Raji (cell line): ENCODE results near the gene SH3BP4.

Experiments
- POLR2A ChIP-seq: IDR thresholded peaks from 2 replicates; pipeline ENCODE4 v1.6.1; 2011; ENCODE audit warnings: low read depth, low read length, control low read depth; ENCODE audit not compliant: insufficient read depth

SH3BP4 gene

DNA sequence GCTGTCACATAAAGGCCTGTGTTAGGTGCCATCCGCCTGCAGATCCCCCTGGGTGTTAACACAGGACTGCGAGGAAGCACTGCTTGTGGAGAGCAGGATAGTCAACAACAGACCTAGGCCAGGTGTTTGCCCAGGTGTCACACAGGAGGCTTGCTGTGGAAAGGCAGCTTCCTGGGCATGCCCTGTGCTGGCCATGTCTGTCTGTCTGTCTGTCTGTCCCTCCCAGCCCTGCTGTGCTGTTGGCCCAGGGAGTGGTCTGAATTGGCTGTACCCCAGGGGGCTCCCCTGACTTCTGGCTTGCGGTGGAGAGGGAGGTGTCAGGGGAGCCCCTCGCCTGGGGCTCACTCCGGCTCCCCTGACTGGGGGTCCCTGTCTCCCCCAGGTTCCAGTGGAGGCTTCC is 53.2 kb downstream of the SH3BP4 start:
- no peak for TF ChIP-seq POLR2A

DNA sequence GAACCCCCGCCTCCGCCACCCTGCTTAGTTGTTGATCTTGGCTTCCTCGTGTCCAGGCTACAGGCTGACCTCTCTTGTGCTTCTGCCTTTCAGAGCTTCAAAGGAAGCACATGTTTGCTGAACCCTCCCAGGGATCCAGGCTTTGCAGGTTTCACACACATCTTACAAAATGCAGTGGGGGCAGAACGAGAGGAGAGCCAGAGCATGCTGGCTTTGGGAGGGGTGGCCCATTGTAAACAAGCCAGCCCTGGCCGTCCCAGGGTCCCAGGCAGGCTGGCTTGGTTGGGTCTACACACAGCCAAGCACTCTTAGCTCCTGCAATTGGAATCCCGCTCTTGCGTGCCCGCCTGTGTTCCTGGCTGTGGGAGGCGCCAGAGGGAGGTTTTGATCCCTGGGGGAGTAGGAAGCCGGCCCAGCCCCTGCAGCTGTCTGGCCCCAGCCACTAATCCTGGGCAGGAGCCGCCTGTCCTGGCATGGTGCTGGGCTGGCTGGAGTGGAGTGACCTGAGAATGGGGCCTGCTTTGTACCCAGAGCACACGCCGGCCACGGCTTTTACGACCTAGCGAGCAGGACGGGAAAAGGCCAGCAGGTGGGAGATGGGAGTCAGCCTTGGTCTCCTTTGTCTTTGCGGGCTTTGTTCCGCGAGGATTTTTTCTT is 53.9 kb downstream of the SH3BP4 start:
- no peak for TF ChIP-seq POLR2A

DNA sequence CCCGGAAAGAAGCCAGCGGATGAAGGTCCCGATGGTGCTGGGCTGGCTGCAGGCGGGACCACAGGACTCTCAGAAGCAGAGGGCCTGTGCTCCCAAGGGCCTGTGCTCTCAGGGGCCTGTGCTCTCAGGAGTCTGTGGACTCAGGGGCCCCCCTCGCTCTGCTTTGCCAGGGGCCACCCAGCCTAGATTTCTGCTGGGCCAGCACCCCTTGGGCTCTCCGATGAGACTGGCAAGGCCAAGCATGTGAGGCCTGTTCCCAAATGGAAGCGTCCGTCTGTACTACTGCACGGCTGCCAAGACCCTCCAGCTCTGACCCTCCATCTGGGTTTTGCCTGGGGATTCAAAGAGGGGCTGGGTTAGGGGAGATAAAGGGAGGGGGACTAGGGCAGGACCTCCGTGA is 54.6 kb downstream of the SH3BP4 start:
- TF ChIP-seq POLR2A: no peak

DNA sequence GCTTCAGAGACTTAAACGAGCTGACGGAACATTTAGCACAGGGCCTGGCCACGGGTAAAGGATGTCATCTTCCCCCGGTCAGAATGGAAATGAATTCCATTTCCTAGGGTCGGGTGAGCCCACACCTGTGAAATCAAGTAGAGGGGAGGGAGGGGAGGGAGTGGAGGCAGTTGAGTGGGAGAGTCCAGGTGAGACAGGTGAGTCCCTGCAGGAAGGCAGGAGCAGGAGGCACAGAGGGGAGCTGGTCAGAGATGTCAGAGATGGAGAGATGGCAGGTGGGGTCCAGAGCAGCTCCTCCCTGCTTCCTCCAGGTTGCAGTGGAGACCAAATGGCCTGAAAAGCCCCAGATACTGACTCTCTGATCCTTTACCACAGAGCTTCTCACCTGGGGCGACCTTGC is 55.2 kb downstream of the SH3BP4 start:
- TF ChIP-seq POLR2A: no peak

DNA sequence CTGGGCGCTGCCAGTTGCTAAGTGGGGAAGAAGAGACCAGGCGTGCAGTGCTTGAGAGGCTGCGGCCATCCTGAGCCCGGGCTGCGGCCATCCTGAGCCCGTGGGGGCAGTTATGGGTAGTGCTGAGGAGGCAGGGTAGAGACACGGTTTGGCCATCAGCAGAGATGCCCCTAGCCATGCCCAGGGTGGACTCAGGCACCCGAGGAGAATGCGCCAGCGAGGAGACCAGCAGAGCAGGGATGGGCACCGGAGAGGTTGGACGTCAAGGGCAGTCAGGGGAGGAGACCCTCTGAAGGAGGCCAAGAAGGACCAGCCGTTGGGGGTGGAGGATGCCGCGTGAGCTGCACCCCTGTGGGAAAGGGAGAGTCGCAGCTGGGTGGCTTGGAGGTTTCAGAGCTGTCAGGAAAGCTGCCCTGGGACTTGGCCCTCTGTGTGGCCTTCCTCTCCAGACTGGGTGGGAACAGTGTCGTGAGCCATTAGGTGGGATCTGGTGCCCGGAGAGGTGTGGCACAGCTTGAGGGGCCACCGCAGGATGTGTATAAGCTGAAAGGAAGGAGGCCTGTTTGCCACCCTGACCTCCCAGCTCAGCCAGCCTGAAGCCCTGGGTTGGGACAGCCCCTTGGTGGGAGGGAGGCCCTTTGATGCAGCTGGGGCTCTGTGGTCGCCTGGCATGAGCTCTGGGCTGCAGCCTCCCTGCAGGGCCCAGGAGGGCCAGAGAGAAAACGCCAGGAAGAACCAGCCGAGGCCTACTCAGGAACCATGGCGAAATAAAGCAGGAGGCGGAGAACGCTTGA is 56.0 kb downstream of the SH3BP4 start:
- TF ChIP-seq POLR2A: no peak

DNA sequence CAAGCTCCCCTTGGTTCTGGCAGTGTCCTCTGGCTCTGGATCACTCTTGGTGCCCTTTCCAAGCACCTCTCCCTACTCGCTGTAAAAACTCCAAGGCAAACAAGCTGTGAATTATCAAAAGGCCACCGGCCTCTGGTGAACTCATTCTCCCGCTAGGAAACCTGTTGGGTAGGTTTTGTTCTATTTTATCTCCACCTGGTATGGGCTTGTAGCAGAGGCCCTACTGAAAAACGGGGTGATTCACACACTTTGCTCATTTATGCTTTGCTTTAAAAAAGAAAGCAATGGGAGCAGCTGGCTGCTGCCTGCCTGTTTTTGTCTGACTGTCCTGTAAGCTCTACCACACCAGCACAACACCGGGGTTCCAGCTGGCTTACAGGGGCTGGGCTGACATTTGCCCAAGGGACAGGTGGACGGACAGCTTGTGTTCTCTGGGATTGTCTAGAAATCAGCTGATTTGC is 56.8 kb downstream of the SH3BP4 start:
- TF ChIP-seq POLR2A: no peak

GRCh38 chr2:235009081-235009480 is 57.3 kb downstream of the SH3BP4 start:
- TF ChIP-seq POLR2A: no peak

GRCh38 chr2:235010117-235010714 is 58.4 kb downstream of the SH3BP4 start:
- TF ChIP-seq POLR2A: no peak

- no peak for TF ChIP-seq POLR2A
These were observed 59.8 kb downstream of the SH3BP4 start for GRCh38 chr2:235011607-235011928.

GRCh38 chr2:235011929-235012631 is 60.3 kb downstream of the SH3BP4 start:
- TF ChIP-seq POLR2A: no peak

DNA sequence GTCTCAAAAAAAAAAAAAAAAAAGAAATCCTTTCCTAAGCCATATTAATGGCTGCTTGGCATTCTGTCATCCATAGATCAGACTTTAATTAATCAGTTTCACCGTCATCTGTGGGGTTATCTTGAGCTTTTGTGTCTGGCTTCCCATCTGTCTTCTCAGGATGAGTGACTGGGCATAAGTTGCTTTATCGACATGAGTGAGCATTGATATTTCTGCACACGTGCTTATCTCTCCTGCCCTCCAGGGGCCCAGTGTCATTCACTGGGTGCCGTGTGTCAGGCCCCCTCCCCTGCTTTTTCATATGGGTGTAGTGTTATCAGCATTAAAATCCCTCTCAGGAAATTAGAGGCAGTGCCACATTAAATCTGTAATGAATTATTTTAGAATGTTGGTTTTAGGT is 65.6 kb downstream of the SH3BP4 start:
- TF ChIP-seq POLR2A: no peak

DNA sequence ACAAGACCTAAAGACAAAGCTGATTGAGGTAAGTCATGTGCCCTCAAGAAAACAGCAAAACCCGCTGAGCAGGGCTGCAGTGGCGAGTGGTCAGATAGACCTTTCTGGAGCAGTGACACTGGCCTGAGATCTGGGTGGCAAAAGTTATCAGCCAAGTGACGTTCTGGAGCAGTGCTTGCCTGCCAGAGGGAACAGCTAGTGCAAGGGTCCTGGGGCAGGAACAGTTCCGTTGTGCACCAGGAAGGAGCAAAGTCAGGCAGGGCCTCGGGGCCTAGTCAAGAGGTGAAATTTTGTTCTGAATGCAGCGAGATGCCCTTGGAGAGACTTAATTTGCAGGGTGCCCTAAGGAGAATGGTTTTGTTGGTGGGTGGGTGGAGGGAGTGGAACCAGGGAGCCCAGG is 67.0 kb downstream of the SH3BP4 start:
- TF ChIP-seq POLR2A: no peak

GRCh38 chr2:235021752-235022151 is 69.9 kb downstream of the SH3BP4 start:
- TF ChIP-seq POLR2A: no peak

GRCh38 chr2:235024191-235024860 is 72.5 kb downstream of the SH3BP4 start:
- TF ChIP-seq POLR2A: no peak
